Inflammatory macrophage (primary cell): ENCODE data around the gene FHIT.
A peak's percentile ranks its signal among the peaks of the same experiment; 100 is the strongest.

Experiments
- DNase-seq, 2 donors: peaks; one replicate each; pipeline ENCODE4 v3.0.0-alpha.2; 2020 to 2022

The FHIT gene

DNA sequence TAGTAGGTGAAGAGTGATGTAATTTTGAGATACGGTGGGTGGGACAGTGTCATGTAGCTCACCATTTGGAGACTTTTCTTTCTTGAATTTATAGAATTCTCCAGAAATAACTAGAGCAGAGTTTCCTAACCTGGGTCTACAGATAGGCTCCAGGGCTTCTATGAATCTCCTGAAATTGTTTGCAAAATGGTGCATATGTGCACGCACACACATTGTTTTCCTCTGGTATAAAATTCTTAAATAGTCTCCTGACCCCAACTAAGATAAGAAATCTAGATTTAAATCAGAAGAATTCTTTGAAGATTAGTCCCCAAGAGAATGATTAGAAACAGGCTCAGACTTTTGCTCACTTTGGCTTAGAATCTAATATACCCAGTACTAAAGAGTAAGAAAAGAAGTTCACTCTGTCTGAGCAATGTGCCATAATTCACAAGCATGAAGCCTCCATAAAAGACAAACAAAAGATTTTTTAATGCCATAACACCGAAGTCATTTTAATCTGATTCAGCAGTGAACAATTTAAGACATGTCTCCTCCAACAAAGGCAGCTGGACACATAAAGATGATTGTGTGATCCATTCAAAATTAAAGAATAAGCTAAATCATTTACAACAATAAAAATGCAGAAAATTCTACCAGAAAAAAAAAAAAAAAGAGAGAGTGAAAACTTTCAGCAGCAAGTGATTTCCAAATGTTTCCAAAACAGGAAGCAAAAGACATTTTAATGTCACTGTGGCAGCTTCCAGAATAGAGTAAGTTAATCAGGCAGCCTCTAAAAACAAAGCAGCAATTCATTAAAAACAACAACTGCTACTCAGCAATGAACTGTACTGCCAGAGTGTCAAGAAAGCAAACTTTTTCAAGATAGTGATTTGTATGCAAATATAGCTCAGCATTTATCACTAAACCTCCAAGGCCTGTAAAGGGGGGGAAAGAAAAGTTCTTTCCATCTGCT lies 1225.9 kb downstream of the FHIT start:
- DNase-seq, result no peak

DNA sequence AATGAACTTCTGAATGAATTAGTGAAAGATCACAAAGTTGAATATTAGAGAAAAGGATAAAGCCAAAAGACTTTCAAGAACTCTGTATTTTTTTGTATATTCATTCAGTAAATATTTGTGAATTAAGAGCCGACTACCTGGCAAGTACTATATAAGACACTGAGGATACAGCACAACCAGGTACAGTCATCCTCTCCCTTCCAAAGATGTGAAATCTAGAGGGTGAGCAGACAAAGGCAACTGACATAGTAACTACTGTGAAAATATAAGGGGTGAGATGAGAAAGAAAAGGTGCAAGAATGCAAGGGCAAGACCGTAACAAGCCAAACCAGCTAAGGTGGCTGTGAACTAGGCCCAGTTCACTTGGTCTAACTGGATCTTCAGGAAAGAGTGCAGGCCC lies 1226.9 kb downstream of the FHIT start:
- DNase-seq, result no peak

DNA sequence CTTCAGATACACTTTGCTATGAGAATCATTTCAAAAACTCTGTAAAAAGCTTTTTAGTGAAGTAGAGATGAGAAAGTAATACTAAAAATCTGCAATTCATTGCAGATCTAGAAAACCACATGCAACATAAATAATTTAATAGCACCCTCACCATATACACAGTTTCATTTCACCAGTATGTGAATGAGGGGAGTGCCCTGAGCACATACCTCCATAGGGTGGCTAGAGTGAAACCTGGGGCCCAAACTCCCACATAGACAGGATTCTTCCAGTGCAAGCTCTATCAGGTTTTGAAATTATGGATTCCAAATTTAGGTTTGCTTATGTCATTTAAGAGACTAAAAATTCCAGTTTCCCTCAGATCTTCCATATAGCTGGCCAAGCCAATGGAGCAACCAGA lies 1228.1 kb downstream of the FHIT start:
- DNase-seq, result no peak

DNA sequence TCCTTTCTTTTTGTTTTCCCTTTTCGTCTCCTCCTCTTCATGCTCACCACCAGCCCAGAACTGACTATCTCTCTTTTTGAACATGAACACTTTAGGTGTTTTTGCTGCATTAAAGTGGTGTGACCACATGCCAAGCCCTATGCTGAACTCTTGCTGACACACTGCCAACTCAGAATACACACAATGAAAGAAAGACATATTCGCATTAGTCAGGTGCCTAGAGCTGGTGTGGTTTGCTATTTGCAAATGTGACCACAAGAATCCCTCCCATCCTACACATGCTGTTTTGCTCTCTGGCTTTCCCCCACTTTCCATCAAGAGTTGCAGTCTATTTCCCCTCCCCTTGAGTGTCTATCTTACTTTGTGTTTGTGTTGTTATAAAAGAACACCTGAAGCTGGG lies 1233.6 kb downstream of the FHIT start:
- DNase-seq, result no peak

DNA sequence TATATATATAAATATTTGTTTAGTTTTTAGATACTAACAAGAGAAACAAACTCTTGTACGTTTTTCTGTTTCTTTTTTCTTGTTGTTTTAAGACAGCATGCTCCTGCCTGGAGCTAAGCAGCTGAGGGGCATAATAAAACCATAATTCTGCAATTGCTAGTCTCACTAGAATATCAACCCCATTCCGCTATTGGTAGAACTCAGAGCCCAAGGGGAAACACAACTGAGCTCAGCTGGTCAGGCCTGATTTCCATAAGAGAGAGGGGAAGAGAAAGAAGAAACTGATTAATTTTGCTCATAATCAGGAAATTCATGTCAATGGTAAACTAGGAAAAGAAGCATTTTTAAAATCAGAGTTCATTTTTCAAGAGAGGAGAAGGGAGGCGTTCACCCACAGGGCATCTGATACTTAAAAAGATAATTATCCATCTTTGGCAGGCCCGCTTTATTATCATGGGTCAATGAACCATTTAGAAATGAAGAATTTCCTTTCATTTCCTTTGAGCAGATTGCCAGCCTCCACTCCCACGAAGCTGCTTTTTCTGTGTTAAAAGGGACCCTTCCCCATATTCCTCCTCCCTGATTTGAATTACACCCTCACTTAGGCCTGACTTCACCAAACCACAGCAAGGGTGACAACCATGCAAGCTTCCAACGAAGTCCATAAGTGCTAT lies 1236.1 kb downstream of the FHIT start:
- no peak for DNase-seq

GRCh38 chr3:60013241-60013640 lies 1238.0 kb downstream of the FHIT start:
- DNase-seq, result no peak

DNA sequence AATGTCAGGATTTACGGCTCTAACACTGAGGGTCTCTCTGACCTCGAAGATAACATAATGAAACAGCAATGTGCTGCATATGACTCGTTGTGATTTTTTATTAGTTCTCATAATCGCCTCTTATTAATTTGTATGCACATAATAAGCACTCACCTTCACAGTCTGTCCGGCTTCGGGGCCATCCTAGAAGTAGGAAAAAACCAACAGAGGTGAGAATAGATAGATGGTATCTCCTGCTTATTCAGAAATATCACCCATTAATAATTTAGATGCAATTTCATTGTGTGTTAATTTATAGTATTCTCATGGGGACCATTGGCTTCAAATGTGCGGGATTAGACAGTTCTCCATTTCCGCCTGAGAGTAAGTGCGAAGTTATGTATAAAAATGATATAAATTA lies 1240.0 kb downstream of the FHIT start:
- no peak for DNase-seq

GRCh38 chr3:60010781-60011180 lies 1240.5 kb downstream of the FHIT start:
- peak in 1 of 2 donors; percentile 3 for DNase-seq

DNA sequence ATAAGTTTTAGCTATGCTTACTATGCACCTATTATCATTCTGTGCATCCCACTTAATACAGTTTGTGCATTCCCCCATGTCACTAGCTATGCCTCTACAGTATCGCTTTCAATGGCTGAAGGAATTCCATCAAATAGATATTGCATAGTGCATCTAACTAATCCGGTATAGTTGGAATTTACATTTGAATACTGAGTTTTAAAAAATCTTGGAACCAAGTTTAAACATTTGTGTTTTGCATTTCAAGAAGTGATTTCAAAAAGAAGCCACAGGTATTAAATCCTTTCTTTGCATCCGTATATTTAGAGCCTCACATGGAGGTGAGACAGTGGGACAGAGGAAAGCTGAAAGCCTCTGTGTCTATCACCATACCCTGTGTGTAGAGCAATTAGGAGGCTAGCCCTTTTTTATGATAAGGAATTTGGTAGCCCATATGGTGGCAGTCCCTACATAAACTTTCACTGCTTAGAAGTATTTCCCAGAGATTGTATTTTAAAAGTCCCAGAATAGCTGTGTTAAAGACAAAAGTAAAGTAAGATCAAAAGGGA lies 1241.2 kb downstream of the FHIT start:
- DNase-seq, result no peak

- DNase-seq, result no peak
Measured at GRCh38 chr3:60001369-60001768, 1249.9 kb downstream of the FHIT start.

DNA sequence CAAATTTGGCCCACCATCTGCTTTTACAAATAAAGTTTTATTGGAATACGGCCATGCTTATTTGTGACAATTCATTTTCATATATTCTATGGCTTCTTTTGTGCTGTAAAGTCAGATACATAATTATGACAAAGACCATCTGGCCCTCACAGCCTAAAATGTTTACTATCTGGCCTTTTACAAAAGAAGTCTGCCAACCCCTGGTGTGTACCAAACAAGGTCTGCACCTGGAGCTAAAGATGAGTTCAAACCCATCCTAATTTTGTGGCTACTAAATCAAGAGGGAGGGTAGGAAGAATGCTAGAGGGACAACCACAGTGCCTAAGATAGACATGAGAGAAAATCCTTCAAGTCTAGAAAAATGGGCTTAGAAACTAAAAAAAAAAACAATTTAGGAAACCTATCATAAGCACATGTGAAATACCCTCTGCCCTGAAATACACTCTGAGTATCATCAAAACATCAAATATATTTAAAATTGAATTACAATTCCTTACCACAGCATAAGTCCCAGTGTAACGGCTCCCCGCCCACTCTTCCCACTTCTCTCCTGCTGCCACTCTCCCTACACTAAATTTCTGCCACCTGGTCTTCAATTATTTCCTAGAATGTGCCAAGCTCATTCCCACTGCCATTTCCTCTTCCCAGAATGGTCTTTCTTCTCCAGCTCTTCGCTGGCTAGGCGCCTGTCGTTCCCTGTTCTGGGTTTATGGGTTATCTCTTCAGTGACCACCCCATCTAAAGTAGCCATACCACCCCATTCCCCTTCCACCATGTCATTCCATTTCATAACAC lies 1250.7 kb downstream of the FHIT start:
- no peak for DNase-seq

- no peak for DNase-seq
Measured at GRCh38 chr3:59998058-59998457, 1253.2 kb downstream of the FHIT start.

GRCh38 chr3:59997583-59997982 lies 1253.7 kb downstream of the FHIT start:
- no peak for DNase-seq

- DNase-seq, result no peak
Measured at GRCh38 chr3:59996056-59996455, 1255.2 kb downstream of the FHIT start.

DNA sequence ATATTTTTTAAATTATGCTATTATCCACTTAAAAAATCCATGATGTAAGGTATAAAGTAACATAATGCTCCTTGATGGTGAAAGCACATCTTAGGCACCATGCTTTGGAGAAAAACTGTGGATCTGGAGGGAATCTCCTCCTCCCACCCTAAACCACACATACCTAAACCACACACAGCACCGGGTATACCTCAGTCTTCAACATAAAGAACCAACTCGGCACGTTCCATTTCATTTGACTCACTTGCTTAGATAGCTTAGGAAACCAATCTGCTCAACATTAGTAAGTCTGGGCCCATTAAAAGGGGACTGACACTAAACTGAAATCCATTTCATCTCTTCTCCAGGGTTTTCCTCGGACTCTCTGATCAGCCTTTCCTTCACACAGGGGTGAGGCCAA lies 1255.7 kb downstream of the FHIT start:
- no peak for DNase-seq

DNA sequence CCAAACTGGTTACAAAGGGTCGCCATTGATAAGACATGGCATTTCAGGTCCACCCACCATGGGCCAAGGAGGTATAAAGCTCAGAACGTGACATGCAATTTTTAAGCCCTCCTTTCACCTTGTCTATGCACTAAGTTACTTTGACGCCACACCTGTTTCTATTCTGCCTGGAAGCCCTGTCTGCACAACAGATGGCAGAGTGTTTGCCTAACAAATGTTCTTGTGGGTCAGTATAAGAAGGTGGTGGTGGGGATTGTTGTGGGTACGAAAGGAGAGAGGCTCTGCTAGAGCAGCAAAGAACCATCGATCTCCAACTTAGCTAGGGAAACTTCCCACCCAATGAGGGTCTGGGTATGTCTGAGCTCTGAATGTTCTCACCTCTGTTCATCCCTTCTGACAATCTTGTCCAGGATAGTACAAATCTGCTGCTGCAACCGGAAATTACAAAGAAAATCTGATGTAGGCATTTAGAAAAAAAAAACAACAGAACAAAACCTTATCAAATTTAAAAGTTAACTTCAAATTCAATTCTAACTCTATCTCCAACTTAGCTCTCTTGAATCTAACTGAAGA lies 1256.4 kb downstream of the FHIT start:
- no peak for DNase-seq

DNA sequence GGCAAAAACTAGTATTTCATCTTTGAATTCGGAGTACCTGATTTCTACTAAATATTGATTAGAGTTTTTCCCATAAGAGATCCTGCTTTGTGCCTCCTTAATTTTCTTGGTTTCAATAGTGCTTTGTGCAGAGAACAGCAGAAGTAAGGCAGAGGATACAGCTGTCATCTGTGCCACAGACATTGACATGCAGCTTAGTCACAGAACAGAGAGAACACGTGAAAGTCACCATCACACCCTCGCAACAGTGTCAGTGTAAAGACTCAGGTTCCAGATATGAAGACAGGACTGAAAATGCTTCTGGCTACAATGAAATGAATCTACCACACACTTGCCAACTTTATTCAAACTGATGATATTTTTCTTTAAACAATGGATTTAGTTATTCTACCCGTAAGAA lies 1258.7 kb downstream of the FHIT start:
- peak in 1 of 2 donors; percentile 2 for DNase-seq

- no peak for DNase-seq
Measured at GRCh38 chr3:59990915-59991314, 1260.3 kb downstream of the FHIT start.

GRCh38 chr3:59982510-59982909 lies 1268.7 kb downstream of the FHIT start:
- no peak for DNase-seq

GRCh38 chr3:59981377-59981776 lies 1269.9 kb downstream of the FHIT start:
- no peak for DNase-seq

DNA sequence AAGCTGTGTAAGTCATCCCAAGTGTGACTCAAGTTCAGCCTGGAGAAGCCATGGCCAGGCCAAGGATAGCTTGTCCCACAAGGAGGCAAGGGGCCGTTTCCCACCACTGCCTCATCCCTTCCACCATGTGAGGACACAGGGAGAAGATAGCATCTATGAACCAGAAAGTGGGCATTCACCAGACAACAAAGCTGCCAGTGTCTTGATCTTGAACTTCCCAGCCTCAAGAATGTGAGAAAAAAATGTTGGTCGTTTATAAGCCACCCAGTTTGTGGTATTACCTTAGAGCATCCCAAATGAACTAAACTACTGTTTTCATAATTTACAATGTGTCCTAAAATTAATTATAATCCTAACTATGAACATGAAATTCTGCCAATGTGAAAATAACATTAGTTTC lies 1270.7 kb downstream of the FHIT start:
- no peak for DNase-seq

GRCh38 chr3:59979542-59979941 lies 1271.7 kb downstream of the FHIT start:
- no peak for DNase-seq

DNA sequence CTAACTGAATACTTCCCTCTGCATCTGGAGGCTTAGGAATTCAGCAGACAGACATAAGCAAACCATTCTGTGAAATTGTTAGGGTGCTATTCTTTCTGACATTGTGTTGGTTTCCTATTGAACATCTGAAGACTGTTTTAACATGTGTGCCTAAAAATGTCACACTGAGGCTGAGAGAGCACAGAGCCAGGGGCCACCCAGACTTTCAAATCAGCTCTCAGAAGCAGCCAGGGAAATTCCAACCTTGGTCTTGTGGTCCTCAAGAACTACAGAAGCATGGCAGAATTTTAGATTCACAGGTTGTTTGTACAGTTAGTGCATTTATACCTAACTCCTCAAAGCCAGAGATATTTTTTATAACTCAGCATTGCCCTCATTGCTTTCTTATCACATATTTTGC lies 1272.3 kb downstream of the FHIT start:
- no peak for DNase-seq
